Suprapubic skin (tissue), 4 donors: ENCODE results near the gene RTP3.
"Not testable (repeated sequence)": the region's sequence is repeated elsewhere in the genome, so short reads cannot be mapped to it uniquely, and the experiment has no call there.

ENCODE experiments used
- EP300 ChIP-seq: sonication (generic); formaldehyde crosslinking; IDR thresholded peaks from one replicate; pipeline ENCODE4 v1.6.1; 2017; ENCODE audit warnings: antibody characterized with exemption
- POLR2A ChIP-seq, 2 donors: fragments of 450-650 bp; IDR thresholded peaks; one replicate each; pipeline ENCODE4 v1.6.1; 2017; ENCODE audit warnings: antibody characterized with exemption in 2 of 2, mild to moderate bottlenecking in 2 of 2, moderate library complexity in 2 of 2
- POLR2AphosphoS5 ChIP-seq, 3 donors: sonication (generic); formaldehyde crosslinking; IDR thresholded peaks; one replicate each; pipeline ENCODE4 v1.6.1; 2017; ENCODE audit warnings: antibody characterized with exemption in 3 of 3
- TF ChIP-seq, protein P1 (sequence below), 2 donors: fragments of 200-600 bp in 1 of 2; fragments of 450-650 bp in 1 of 2; sonication (generic) in 1 of 2; IDR thresholded peaks; one replicate each; pipeline ENCODE4 v1.5.1; 2016 to 2019; ENCODE audit warnings: antibody characterized with exemption in 2 of 2, mild to moderate bottlenecking in 1 of 2, moderate library complexity in 1 of 2

DNA sequence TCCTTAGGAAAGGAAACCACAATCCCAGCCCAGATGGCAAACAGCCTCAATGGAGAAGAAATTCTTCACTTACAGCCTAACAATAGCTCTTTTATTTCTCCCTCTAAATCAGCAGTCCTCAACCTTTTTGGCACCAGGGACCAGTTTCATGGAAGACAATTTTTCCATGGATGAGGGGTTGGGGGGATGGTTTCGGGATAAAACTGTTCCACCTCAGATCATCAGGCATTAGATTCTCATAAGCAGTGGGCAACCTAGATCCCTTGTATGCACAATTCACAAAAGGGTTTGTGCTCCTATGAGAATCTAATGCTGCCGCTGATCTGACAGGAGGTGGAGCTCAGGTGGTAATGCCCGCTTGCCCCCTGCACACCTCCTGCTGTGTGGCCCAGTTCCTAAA, 50.8 kb downstream of the RTP3 start:
- TF ChIP-seq EP300; POLR2A (IDR thresholded peaks at IDR 0.05); POLR2AphosphoS5 (IDR thresholded peaks at IDR 0.05): not testable (repeated sequence)
- TF ChIP-seq, protein P1, sequence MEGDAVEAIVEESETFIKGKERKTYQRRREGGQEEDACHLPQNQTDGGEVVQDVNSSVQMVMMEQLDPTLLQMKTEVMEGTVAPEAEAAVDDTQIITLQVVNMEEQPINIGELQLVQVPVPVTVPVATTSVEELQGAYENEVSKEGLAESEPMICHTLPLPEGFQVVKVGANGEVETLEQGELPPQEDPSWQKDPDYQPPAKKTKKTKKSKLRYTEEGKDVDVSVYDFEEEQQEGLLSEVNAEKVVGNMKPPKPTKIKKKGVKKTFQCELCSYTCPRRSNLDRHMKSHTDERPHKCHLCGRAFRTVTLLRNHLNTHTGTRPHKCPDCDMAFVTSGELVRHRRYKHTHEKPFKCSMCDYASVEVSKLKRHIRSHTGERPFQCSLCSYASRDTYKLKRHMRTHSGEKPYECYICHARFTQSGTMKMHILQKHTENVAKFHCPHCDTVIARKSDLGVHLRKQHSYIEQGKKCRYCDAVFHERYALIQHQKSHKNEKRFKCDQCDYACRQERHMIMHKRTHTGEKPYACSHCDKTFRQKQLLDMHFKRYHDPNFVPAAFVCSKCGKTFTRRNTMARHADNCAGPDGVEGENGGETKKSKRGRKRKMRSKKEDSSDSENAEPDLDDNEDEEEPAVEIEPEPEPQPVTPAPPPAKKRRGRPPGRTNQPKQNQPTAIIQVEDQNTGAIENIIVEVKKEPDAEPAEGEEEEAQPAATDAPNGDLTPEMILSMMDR (IDR thresholded peaks at IDR 0.05): not testable (repeated sequence)
